ENCODE data around the gene SLBP.

- no peak for TF ChIP-seq EP300 (IDR thresholded peaks at IDR 0.05; ENCODE audit: borderline replicate concordance)
- TF ChIP-seq YY1 (IDR thresholded peaks at IDR 0.05; ENCODE audit: low read depth), result no peak
- no peak for TF ChIP-seq FOXM1 (IDR thresholded peaks at IDR 0.05; ENCODE audit: borderline replicate concordance, low read depth)
- no peak for TF ChIP-seq TEAD4 (IDR thresholded peaks at IDR 0.05)
- no peak for TF ChIP-seq CREB1 (IDR thresholded peaks at IDR 0.05; ENCODE audit: low read depth)
- TF ChIP-seq TAF1 (IDR thresholded peaks at IDR 0.05; ENCODE audit: low read depth), result no peak
Observed at GRCh38 chr4:1673671-1674070, 38.4 kb downstream of the SLBP start.

Measured in Ishikawa (cell line).